CD4-positive, alpha-beta T cell treated with Interleukin-12 subunit alpha and Interleukin-12 subunit beta, for 1 hour (primary cell): ENCODE measurements around the gene SKIC3.

Experiments used
- DNase-seq: peaks from one replicate; pipeline ENCODE4 v3.0.0-alpha.2; 2020

The SKIC3 gene

DNA sequence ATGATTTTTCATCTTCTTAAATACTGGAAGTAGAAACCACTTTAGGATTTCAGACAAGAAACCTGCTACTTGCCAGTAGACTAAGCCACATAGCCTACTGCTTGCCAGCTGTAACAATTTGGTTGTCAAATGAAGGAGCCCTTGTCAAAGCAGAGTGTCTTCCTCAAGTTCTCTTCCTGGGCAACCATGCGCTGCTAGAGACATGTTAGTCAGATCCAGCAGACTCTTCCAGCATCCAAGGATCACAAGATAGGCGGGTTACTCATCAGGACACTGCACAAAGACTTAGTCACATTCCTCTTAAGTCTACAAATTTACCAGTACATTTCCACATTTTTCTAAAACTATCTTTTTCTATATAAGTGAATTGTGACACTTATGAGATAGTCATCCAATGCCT lies 24.4 kb downstream of the SKIC3 start:
- no peak for DNase-seq

DNA sequence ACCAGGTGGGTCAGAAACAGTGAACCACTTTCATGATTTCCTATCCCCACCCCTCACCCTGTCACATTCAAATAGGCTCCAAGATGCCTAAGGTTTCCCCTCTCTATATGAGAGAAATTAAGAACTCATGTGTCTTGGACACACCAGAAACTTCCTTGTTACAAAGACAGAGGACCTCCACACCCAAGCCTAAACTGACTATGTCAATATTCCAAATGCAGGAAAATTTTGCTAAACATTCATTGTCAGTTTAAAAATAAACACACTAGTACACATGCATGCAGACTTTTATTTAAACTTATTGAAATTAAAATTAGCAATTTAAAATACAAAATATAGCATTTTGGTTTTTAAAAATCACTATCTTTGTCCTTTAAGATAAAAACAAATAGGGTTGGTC lies 26.2 kb downstream of the SKIC3 start:
- no peak for DNase-seq

DNA sequence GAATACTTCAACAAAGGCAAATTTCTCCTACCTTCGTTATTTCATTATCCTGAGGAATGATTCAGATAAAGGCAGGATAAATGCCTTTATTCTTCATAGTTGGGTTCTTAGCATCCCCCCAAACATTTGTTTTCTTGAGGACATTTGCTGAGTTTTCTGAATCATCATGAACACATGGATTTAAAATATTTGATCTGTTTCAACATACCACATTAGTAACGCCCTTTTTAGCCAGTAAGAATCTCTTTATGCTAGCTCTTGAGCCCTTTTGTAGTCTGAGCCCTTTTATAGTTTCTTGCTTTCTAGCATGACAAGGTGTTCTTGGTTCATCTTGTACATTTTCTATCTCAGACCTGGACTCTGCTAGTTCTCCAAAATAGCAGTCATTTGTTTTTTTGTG lies 27.9 kb downstream of the SKIC3 start:
- DNase-seq = no peak

DNA sequence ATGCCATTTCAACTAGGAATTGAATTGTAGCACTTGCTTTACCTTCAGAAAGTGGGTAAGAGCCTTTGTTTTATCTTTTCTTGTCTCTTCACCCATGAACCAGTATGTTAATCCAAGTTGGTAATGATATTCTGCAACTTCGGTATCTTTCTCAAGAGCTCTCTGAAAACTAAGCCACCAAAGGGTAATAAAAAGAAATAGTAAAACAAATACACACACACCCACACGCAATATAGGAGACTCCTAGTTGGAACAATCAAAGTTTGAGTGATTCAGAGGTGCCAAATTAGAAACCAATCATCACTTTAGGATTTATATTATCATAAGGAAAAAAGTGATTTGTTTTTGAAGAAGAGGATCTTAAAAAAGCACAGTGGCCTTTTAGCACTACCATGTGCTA lies 30.4 kb downstream of the SKIC3 start:
- DNase-seq = no peak

DNA sequence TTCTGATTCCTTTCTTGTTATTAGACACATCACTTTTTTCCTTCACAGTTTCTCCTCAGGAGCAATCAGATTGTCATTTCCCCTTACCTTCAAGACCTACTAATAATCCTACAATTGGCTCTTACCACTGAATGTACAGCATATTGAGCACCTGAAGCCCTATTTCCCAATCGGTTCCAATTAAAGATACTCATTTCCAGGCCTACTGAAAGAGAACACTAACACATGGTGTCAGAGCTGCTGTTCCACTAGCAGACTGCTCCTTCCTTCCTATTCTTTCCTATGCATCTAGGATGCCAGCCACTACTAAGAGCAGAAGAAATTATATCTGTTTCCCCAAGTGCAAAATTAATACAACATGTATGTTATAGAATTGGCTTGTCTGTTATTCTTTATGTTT lies 34.6 kb downstream of the SKIC3 start:
- no peak for DNase-seq

DNA sequence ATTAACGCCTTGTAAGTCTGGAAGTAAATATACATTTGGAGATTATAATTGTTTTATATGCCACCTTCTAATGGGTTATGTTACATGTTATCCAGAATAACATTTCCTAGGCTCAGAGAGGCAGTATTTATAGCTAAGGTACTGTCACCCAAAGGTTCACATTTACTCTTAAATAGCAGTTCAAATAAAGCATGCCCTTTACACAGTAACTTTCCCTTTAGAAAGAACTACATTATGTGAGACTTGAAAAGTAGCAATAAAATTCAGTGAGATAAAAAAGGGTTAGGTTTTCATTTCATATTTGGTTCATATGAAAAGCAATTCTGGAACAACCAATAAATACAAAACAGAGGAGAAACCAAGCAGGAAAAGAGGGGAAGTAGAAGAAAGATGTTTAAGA lies 35.1 kb downstream of the SKIC3 start:
- no peak for DNase-seq

DNA sequence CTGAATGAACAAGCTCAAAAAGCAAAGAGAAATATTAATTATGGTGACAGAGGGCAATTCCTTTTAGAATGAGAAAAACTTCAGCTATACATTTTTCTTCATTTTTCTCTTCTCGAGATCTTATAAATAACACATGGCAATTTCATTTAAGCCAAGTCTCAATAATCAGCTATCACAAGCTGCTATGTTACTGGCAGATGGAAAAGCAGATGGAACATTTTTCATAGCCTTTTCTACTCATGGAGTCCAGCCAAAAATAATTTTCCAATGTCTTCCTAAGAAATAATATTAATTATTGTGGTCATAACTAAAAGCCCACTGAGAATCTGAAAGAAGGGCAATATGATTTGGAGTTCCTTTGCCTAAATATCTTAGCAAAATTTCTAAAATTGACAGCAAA lies 35.6 kb downstream of the SKIC3 start:
- DNase-seq = no peak

DNA sequence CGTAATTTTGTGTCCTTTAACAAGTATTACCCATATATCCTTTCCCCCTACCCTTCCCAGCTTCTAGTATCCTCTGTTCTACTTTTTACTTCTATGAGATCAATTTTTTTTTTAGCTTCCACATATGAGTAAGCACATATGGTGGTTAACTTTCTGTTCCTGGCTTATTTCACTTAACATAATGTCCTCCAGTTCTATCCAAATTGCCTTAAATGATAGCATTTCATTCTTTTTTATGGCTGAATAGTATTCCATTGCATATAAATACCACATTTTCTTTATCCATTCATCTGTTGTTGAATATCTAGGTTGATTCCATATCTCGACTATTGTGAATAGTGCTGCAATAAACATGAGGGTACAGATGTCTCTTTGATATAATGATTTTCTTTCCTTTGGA lies 36.4 kb downstream of the SKIC3 start:
- no peak for DNase-seq

DNA sequence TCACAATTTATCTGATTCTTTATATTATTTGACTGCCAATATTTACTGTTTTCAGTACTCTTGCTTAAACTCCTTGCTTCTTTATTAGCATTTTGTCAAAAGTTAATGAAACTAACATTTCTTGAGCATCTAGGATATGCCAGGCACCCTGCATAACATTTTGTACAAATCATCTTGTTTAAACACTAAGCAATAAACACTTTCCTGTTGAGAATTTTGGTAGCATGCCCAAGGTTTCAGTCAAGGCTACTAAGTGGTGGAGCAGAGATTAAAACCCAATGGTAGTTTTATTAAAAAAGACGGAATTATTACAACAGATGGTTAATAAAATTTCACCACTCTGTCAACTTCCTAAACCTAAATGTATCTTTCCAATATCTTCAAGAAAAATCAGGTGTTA lies 43.2 kb downstream of the SKIC3 start:
- DNase-seq = no peak

DNA sequence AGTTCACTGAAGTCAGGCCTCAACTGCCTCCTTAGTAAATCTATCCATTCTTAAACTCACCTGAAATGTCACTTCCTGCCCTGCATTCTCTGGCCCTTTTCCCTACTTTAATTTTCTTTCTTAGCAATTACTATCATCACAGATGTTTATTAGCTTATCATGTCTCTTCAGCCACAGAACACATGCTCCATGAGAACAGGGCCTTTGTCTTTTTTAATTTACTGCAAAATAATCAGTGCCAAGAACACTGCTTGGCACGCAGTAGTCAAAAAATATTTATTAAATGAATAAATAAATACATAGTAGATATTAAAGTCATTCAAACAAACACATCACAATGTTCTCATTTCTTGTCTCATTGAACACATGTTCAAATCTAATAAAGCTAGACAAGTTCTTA lies 46.2 kb downstream of the SKIC3 start:
- DNase-seq = no peak
